Trophoblast cell (in vitro differentiated cells and primary cell): ENCODE measurements around the gene OR10A5.
"Not testable (repeated sequence)": the region's sequence is repeated elsewhere in the genome, so short reads cannot be mapped to it uniquely, and the experiment has no call there.

ENCODE experiments used
- DNase-seq, 2 donors: peaks; one replicate each; pipeline ENCODE4 v3.0.0-alpha.2; 2016
- H2AFZ ChIP-seq: 2 replicates; pipeline ENCODE4 v1.6.1; 2013; ENCODE audit warnings: low read length, moderate library complexity, mild to moderate bottlenecking; ENCODE audit not compliant: insufficient read depth, poor library complexity
- H2AK5ac ChIP-seq: 2 replicates; pipeline ENCODE4 v1.6.1; 2013; ENCODE audit warnings: mild to moderate bottlenecking, low read length
- H2BK120ac ChIP-seq: 2 replicates; pipeline ENCODE4 v1.6.1; 2013; ENCODE audit warnings: low read length, mild to moderate bottlenecking, moderate library complexity; ENCODE audit not compliant: insufficient read depth, poor library complexity
- H2BK12ac ChIP-seq: 2 replicates; pipeline ENCODE4 v1.6.1; 2013; ENCODE audit warnings: mild to moderate bottlenecking, low read length, moderate library complexity
- H2BK5ac ChIP-seq: 2 replicates; pipeline ENCODE4 v1.6.1; 2013; ENCODE audit warnings: low read length, low read depth, moderate library complexity, mild to moderate bottlenecking; ENCODE audit not compliant: poor library complexity
- H3K14ac ChIP-seq: 2 replicates; pipeline ENCODE4 v1.6.1; 2013; ENCODE audit warnings: mild to moderate bottlenecking, low read length
- H3K18ac ChIP-seq: 2 replicates; pipeline ENCODE4 v1.6.1; 2013; ENCODE audit warnings: mild to moderate bottlenecking, low read length
- H3K23ac ChIP-seq: 2 replicates; pipeline ENCODE4 v1.6.1; 2013; ENCODE audit warnings: low read length
- H3K27ac ChIP-seq: 2 replicates; pipeline ENCODE4 v1.5.1; 2013; ENCODE audit warnings: low read depth, mild to moderate bottlenecking, inconsistent platforms, low read length, moderate library complexity
- H3K27me3 ChIP-seq: 2 replicates; pipeline ENCODE4 v1.6.1; 2013; ENCODE audit warnings: inconsistent platforms, mild to moderate bottlenecking, low read length, moderate library complexity; ENCODE audit not compliant: insufficient read depth
- H3K36me3 ChIP-seq, 2 experiments: 1 replicate in 1 of 2; 2 replicates in 1 of 2; pipeline ENCODE4 v1.6.1; 2013; ENCODE audit warnings: low read length in 2 of 2, mild to moderate bottlenecking in 2 of 2, moderate library complexity in 1 of 2; ENCODE audit not compliant: insufficient read depth in 2 of 2, control insufficient read depth in 1 of 2
- H3K4ac ChIP-seq: 2 replicates; pipeline ENCODE4 v1.6.1; 2013; ENCODE audit warnings: low read depth, mild to moderate bottlenecking, low read length, moderate library complexity
- H3K4me1 ChIP-seq, 2 experiments: 1 replicate in 1 of 2; 2 replicates in 1 of 2; pipeline ENCODE4 v1.6.1; 2013; ENCODE audit warnings: low read length in 2 of 2, mild to moderate bottlenecking in 2 of 2, moderate library complexity in 1 of 2; ENCODE audit not compliant: insufficient read depth in 2 of 2, control insufficient read depth in 1 of 2
- H3K4me2 ChIP-seq: 2 replicates; pipeline ENCODE4 v1.6.1; 2013; ENCODE audit warnings: inconsistent platforms, mild to moderate bottlenecking, low read length, moderate library complexity
- H3K4me3 ChIP-seq: 2 replicates; pipeline ENCODE4 v1.5.1; 2013; ENCODE audit warnings: mild to moderate bottlenecking, low read depth, low read length, inconsistent platforms
- H3K79me1 ChIP-seq: one replicate; pipeline ENCODE4 v1.6.1; 2013; ENCODE audit warnings: low read length
- H3K79me2 ChIP-seq: 2 replicates; pipeline ENCODE4 v1.6.1; 2013; ENCODE audit warnings: low read length, mild to moderate bottlenecking; ENCODE audit not compliant: control insufficient read depth, insufficient read depth, poor library complexity
- H3K9ac ChIP-seq: 2 replicates; pipeline ENCODE4 v1.6.1; 2013; ENCODE audit warnings: mild to moderate bottlenecking, low read length
- H3K9me3 ChIP-seq: 2 replicates; pipeline ENCODE4 v1.6.1; 2013; ENCODE audit warnings: low read depth, mild to moderate bottlenecking, control low read depth, inconsistent platforms, low read length; ENCODE audit not compliant: insufficient read depth
- H4K12ac ChIP-seq: 2 replicates; pipeline ENCODE4 v1.6.1; 2013; ENCODE audit warnings: low read depth, mild to moderate bottlenecking, low read length, moderate library complexity
- H4K8ac ChIP-seq: 2 replicates; pipeline ENCODE4 v1.6.1; 2013; ENCODE audit warnings: low read depth, mild to moderate bottlenecking, low read length, moderate library complexity
- H4K91ac ChIP-seq: one replicate; pipeline ENCODE4 v1.6.1; 2013; ENCODE audit warnings: low read depth, mild to moderate bottlenecking, low read length, moderate library complexity
- WGBS: extraction: QIAGEN DNeasy Blood & Tissue Kit; methylation state at CpG from one replicate; pipeline ENCODE4 v1.1.7; 2013; ENCODE audit warnings: missing lambda C conversion rate; ENCODE audit not compliant: insufficient read length, insufficient coverage; ENCODE audit errors: extremely low coverage; 5-methylcytosine and 5-hydroxymethylcytosine counted together

OR10A5 gene

GRCh38 chr11:6882751-6883150 is 37.3 kb downstream of the OR10A5 start:
- no peak overlapping the region for H2AFZ ChIP-seq
- H3K9me3 ChIP-seq, result no peaks in the 10 kb centered on the region
- no peak overlapping the region for H4K12ac ChIP-seq
- no peaks in the 10 kb centered on the region for H3K79me2 ChIP-seq
- DNase-seq, result no peak
- H3K4me2 ChIP-seq, result no peak overlapping the region
- no peak overlapping the region for H3K4me3 ChIP-seq
- no peak overlapping the region for H4K8ac ChIP-seq
- H3K27ac ChIP-seq, result no peak overlapping the region
- no peaks in the 10 kb centered on the region for H3K79me1 ChIP-seq
- no peak overlapping the region for H3K18ac ChIP-seq
- no peak overlapping the region for H2AK5ac ChIP-seq
- no peak overlapping the region for H2BK120ac ChIP-seq
- H3K9ac ChIP-seq, result no peak overlapping the region
- H4K91ac ChIP-seq, result no peak overlapping the region
- no peaks in the 10 kb centered on the region for H3K4me1 ChIP-seq
- H3K14ac ChIP-seq, result no peak overlapping the region
- no peak overlapping the region for H3K23ac ChIP-seq
- H2BK12ac ChIP-seq, result no peak overlapping the region
- no peaks in the 10 kb centered on the region for H3K27me3 ChIP-seq
- H2BK5ac ChIP-seq, result no peak overlapping the region
- no peaks in the 10 kb centered on the region for H3K36me3 ChIP-seq
- no peak overlapping the region for H3K4ac ChIP-seq

DNA sequence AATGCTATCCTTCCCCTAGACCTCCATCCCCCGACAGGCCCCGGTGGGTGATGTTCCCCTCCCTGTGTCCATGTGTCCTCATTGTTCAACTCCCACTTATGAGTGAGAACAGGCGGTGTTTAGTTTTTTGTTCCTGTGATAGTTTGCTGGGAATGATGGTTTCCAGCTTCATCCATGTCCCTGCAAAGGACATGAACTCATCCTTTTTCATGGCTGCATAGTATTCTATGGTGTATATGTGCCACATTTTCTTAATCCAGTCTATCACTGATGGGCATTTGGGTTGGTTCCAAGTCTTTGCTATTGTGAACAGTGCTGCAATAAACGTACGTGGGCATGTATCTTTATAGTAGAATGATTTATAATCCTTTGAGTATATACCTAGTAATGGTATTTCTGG is 42.2 kb downstream of the OR10A5 start:
- H3K18ac ChIP-seq, H3K79me2 ChIP-seq, H3K79me1 ChIP-seq, H2BK12ac ChIP-seq, H3K4me2 ChIP-seq, H3K9me3 ChIP-seq, H4K8ac ChIP-seq, H3K27ac ChIP-seq, H2AK5ac ChIP-seq, H3K4me3 ChIP-seq, H3K4me1 ChIP-seq, H2AFZ ChIP-seq, H2BK120ac ChIP-seq, H3K27me3 ChIP-seq, DNase-seq, H4K12ac ChIP-seq, H3K4ac ChIP-seq, H3K14ac ChIP-seq, H4K91ac ChIP-seq, H3K9ac ChIP-seq, H3K36me3 ChIP-seq, H3K23ac ChIP-seq, H2BK5ac ChIP-seq: not testable (repeated sequence)
- WGBS, result no CpG with 5 or more reads among the region's 5 CpGs

- Histone ChIP-seq H3K9ac (no peak overlapping the region), H4K8ac (no peak overlapping the region), H3K4me1 (no peaks in the 10 kb centered on the region), H3K18ac (no peak overlapping the region), H4K91ac (no peak overlapping the region), H2AFZ (no peak overlapping the region), H3K79me1 (no peaks in the 10 kb centered on the region), H3K4me2 (no peak overlapping the region), H2AK5ac (no peak overlapping the region), H2BK5ac (no peak overlapping the region), H3K36me3 (no peaks in the 10 kb centered on the region), H3K4me3 (no peak overlapping the region), H3K14ac (no peak overlapping the region), H3K27ac (no peak overlapping the region), H4K12ac (no peak overlapping the region), H2BK12ac (no peak overlapping the region), H3K23ac (no peak overlapping the region), H3K27me3 (no peaks in the 10 kb centered on the region), H3K79me2 (no peaks in the 10 kb centered on the region), H2BK120ac (no peak overlapping the region), H3K9me3 (no peaks in the 10 kb centered on the region), H3K4ac (no peak overlapping the region)
- no peak for DNase-seq
- no CpG with 5 or more reads among the region's 4 CpGs for WGBS
These were observed 43.3 kb downstream of the OR10A5 start for GRCh38 chr11:6888830-6889229.

DNA sequence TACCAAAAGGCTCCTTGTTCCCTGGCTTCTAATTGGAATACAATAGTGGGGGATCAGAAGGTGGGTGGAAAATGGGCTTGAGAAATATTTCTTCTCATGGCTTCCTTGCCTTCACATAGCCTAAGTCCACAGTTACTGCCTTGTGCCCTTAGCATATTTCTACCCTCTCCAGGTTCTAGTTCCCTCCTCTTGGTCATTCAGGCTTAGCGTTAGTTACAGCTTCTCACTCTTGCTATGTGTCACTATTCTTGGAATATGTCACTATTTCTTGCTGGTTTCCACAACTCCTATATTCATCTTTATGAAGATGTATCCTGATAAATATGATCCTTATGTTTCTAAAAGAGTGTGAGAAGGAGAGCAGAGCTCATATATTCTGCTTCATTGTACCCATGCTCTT is 44.4 kb downstream of the OR10A5 start:
- no peak for DNase-seq
- H2AFZ ChIP-seq, result no peak overlapping the region
- no peak overlapping the region for H4K91ac ChIP-seq
- H4K8ac ChIP-seq, result no peak overlapping the region
- H3K9ac ChIP-seq, result no peak overlapping the region
- no peak overlapping the region for H2BK5ac ChIP-seq
- no peak overlapping the region for H3K4me3 ChIP-seq
- no peak overlapping the region for H3K4me2 ChIP-seq
- no peaks in the 10 kb centered on the region for H3K36me3 ChIP-seq
- H3K18ac ChIP-seq, result no peak overlapping the region
- no peak overlapping the region for H2AK5ac ChIP-seq
- no peaks in the 10 kb centered on the region for H3K27me3 ChIP-seq
- no peak overlapping the region for H3K14ac ChIP-seq
- H3K23ac ChIP-seq, result no peak overlapping the region
- H2BK12ac ChIP-seq, result no peak overlapping the region
- H3K27ac ChIP-seq, result no peak overlapping the region
- H3K4ac ChIP-seq, result no peak overlapping the region
- H4K12ac ChIP-seq, result no peak overlapping the region
- H3K9me3 ChIP-seq, result no peaks in the 10 kb centered on the region
- H2BK120ac ChIP-seq, result no peak overlapping the region
- H3K79me1 ChIP-seq, result no peaks in the 10 kb centered on the region
- H3K4me1 ChIP-seq, result no peaks in the 10 kb centered on the region
- no peaks in the 10 kb centered on the region for H3K79me2 ChIP-seq
- WGBS, result no CpG with 5 or more reads among the region's 1 CpG

DNA sequence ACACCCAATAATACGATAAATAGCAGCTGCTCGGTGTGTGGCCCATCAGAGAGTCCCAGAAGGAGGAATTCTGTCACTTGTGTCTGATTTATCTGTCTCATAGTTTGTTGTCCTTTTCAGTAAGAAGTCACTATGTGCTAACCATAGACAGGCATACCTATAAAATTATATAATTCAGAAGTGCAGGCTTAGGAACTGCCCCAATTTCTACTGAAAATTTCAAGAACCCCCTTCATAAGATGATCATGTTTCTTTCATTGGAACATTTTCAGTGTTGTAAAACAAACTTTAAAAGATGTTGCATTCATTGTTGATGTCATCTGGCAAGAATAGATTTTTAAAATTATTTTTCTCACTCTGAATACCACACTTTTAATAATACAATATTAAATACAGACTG is 46.9 kb downstream of the OR10A5 start, which contains the start of gene OR2D2:
Gene OR2D2, minus strand, starts transcription at position 101 of the 400 bp plus-strand sequence. Its CDS starts 0 bp downstream, at position 101.
- Histone ChIP-seq H3K4me2 (no peak within 1 kb of the TSS), H2BK120ac (no peak within 1 kb of the TSS), H3K27me3 (no peaks in the 10 kb centered on the region), H2AK5ac (no peak within 1 kb of the TSS), H3K27ac (no peak within 1 kb of the TSS), H2AFZ (no peak within 1 kb of the TSS), H3K9me3 (no peaks in the 10 kb centered on the region), H3K79me2 (no peaks in the 10 kb centered on the region), H3K4me3 (no peak within 1 kb of the TSS), H2BK12ac (no peak within 1 kb of the TSS), H3K36me3 (no peaks in the 10 kb centered on the region), H4K12ac (no peak within 1 kb of the TSS), H4K8ac (no peak within 1 kb of the TSS), H4K91ac (no peak within 1 kb of the TSS), H3K9ac (no peak within 1 kb of the TSS), H3K79me1 (no peaks in the 10 kb centered on the region), H2BK5ac (no peak within 1 kb of the TSS), H3K14ac (no peak within 1 kb of the TSS), H3K18ac (no peak within 1 kb of the TSS), H3K4me1 (no peaks in the 10 kb centered on the region), H3K4ac (no peak within 1 kb of the TSS), H3K23ac (no peak within 1 kb of the TSS)
- no CpG with 5 or more reads among the region's 2 CpGs for WGBS
- no peak for DNase-seq
